Measurements from ENCODE around the gene BCL7C.
"Not testable (repeated sequence)": the region's sequence is repeated elsewhere in the genome, so short reads cannot be mapped to it uniquely, and the experiment has no call there.

BCL7C gene

DNA sequence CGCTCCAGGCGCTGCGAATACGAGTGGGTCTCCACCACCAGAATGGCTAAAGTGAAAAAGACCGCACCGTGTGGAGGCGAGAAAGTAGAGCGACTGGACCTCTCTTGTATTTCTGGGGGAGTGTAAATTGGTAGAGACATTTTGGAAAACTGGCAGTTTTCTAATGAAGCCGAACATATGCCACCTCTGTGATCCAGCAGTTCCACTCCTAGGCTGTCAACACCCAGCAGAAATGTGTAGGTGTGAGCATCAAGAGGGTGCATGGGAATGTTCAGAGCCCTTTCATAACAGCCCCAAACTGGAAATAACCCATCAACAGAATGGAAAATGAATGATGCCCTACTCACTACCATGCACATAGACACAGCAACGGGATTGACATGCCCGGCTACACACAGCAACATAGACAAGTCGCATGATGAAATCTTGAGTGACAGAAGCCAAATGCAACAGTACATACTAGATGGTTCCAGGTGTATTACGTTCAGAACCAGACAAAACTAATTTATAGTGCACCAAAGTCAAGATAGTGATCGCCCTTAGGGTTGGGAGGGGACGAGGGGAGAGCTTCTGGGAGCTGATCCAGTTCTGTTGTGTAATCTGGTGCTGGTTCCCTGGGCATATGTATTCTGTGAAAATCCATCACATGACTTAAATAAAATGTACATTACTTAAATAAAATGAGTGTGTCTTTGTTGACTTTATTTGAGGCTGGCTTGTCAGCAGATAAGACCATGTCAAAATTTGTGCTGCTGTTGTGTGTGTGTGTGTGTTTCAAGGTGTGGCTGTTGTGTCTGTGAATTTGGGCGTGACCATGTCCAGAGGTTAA is 877 bp upstream of the BCL7C start:
- DNase-seq, result no peak

DNA sequence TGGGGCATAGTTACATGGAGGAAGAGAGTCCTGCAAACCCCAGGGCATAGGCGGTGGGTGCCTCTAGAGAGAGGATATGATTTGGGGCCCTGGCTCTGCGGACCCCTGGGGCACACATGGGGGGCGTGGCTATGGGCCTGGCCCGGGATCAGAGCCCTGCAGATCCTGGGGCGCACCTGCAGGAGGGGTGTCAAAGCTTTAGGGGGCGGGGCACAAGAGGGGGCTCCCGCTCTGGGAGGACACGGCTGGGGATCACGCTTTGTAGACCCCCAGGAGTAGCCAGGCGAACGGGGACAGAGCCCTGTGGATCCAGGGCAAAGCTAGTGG is 497 bp downstream of the BCL7C start:
- no peak for DNase-seq

DNA sequence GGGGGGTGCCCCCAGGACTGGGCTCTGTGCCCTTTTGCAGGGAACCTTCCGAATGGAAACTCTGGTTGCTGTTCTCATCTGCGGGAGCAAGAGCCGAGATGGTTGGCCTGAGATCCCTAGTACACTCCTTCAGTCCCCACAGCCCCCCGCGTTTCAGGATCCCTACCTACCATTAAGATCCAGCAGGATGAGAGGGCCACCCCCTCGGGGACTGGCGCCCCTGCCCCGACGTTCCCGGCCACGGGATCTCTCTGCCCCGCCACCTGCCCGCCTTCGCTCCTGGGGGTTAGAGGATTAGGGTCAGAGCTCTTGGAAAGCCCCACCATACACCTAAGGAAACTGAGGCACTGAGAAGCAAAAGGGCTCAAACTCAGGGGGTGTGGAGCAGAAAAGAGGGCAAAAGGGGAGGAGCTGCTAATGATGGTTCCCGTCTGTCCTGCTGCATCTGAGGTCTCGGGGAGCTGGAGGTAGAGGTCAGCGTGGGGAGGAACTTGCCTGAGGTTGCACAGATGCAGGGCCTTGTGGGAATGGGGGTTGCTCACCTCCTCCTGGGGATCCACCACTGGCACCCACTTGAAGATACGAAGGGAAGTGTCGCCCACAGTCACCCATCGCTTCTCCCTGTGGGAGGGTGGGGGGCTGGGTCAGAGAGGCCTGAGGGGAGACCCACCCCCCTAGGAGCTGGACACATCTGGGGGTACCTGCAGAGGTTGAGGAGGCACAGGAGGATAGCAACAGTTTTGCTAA is 1.0 kb downstream of the BCL7C start:
- no peak for DNase-seq

DNA sequence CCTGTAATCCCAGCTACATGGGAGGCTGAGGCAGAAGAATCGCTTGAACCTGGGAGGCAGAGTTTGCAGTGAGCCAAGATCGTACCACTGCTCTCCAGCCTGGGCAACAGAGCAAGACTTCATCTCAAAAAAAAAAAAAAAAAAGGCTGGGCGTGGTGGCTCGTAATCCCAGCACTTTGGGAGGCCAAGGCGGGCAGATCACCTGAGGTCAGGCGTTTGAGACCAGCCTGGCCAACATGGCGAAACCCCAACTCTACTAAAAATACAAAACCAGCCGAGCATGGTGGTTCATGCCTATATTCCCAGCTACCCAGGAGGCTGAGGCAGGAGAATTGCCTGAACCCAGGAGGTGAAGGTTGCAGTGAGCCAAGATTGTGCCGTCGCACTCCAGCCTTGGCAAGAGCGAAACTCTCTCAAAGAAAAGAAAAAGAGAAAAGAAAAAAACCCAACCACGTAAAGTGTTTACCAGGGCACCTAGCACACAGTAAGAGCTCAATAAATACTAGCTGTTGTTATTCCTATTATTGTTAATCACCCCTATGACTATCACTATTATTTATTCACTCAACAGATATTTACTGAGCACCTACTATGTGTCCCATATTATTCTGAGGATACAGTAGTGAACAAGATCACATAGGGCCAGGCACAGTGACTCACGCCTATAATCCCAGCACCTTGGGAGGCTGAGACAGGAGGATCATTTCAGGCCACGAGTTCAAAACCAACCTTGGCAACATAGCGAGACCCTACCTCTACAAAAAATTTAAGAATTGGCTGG is 2.6 kb downstream of the BCL7C start:
- DNase-seq, result not testable (repeated sequence)

DNA sequence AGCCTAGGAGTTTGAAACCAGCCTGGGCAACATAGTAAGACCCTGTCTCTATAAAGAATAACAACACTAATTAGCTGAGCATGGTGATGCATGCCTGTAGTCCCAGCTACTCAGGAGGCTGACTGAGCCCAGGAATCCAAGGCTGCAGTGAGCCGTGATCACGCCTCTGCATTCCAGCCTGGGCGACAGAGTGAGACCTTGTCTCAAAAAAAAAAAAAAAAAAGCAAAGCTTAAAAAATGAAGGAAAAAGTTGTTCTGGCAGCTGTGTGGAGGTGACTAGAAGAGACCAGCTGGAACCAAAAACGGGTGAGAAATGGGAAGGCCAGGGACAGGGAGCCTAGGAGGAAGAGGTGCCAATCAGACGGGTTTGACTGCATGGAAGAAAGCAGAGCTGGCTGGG is 4.2 kb downstream of the BCL7C start:
- no peak for DNase-seq

DNA sequence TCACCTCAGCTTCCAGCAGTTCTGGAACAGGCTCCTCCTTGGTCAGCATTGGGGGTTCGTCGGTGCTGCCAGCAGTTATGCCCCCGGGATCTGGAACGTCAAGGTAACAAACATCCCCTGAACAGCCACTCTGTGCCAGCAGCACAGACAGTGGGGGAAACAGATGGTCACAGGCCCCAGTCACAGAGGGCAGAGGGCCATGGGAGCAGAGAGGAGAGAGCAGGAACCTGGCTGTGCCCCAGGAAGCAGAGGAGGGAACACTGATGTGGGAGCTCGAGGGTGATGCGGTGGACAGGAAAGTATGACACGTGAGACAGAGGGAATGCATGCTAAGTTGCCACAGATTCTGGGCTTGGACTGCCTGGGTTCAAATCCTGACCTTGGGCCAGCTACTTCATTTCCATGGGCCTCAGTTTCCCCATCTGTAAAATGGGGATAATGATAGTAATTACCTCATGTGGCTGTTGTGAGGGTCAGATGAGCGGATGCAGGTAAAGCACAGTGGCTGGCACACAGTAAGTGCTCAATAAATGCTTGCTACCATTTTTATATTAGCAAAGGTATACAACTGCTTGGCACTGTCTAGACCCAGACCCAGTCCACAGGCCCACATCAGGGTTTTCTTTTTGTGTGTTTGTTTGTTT is 4.9 kb downstream of the BCL7C start:
- DNase-seq, result no peak

DNA sequence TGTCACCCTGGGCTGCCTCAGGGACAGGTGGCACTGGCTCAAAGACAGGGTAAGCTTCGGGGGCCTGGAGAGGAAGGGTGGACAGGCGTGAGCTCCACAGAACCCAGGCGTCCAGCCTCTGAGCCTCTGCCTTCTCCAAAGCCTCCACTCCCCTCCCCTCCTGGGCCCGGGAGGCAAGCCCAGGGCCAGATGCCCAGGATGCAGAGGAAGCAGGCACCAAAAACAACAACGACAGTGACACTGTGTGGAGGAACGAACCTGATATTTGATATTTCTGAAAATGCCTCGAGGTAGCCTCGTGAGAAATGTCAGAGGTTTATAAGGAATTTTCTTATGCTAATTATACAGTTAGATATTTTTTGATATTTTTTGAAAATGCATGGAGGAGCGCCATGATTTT is 6.0 kb downstream of the BCL7C start:
- no peak for DNase-seq

DNA sequence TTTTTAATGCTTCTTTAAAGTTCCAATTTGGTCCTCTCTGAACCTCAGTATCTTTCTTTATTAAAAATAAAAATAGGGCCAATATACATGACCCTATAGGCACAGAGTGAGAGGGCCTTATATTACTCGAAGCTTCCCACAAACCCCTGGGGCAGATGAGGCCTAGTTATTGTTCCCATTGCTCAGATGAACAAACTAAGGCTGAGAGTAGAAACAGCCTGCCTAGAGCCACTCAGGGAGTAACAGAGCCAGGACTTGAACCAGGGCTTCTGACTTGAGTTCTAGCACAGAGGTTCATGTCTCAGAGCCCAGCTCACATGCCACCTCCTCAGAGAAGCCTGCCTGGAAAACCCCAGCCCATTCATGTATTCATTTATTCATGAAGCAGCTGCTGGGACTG is 7.7 kb downstream of the BCL7C start:
- DNase-seq, result no peak

DNA sequence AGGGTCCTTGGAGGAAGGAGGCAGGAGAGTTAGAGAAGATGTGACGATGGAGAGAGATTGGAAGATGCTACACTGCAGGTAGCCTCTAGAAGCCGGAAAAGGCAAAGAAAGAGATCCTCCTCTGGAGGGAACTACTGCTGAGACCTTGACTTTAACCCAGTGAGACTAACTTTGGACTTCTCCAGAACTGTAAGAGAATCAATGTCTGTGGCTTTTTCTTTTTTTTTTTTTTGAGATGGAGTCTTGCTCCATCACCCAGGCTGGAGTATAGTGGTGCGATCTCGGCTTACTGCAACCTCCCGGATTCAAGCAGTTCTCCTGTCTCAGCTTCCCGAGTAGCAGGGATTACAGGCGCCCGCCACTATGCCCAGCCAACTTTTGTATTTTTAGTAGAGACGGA is 8.7 kb downstream of the BCL7C start:
- no peak for DNase-seq

DNA sequence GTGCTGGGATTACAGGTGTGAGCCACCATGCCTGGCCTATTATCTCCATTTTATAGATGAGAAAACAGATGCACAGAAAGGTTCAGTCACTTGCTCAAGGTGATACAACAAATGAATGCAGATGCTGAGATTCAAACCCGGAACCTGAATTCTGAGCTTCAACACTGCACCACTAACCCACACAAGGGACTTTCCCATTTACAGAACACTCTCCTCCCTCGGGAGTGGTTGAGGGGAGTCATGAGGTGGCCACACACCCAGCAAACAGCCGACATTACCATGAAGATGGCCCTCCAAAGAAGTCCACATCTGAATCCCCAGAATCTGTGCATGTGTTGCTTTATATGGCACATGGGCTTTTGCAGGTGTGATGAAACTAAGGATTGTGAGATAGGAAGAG is 9.1 kb downstream of the BCL7C start:
- DNase-seq, result no peak

DNA sequence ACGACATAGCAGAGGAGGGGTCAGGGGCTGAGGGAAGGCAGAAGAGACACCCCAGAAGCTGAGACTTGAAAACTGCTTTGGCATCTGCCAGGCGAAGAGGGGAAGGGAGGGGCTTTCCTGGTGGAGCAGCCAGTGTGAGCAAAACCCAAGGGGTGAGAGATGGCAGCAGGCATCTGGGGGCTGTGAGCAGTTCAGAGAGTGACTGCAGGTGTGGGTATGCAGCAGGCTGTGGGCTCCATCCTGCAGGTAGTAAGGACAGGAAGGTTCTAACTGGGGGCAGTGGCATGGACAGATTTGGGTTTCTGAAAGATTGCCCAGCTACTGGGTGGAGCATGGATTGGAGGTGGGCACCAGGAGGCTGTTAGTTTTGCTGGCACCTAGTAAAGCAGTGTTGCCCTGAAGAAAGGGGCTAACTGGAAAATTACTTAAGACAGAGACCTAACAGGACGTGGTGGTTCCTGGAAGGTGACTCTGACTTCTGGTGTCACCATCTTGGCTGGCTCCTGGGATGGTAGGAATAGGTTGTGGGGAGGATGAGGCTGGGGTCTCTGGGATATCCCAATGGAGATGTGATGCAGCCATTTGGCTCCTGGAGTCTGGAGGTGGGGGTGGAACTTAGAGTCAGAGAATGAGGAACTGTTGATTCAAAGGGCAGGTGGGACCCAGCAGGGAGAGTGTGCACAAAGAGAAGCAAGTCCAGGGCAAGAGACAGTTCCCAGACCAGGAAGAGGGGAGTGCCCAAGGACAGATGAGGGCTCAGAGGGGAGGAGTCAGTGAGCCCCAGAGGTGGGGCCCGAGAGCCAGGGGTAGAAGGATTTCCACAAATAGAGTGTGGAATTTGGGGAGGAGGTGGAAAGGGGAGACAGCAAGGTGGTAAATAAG is 11.2 kb downstream of the BCL7C start:
- DNase-seq, result no peak

DNA sequence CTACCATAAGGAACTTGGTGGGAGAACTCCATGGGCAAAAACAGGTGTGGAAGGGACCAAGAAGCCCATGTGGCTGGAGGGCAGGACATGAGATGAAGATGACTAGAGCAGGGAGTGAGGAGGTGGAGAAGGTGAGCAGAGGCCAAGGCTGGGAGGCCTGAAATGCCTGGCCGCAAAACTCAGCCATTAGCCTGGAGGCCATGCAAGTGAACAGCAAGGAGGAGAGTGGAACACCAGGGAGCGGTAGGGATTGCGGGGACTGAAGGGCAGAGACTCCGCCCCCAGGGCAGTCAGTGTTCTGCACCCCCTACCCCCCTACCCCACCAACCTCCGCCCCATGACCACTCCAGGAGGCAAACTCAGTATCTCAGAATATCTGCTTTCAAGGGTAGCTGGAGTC is 17.0 kb downstream of the BCL7C start:
- no peak for DNase-seq

DNA sequence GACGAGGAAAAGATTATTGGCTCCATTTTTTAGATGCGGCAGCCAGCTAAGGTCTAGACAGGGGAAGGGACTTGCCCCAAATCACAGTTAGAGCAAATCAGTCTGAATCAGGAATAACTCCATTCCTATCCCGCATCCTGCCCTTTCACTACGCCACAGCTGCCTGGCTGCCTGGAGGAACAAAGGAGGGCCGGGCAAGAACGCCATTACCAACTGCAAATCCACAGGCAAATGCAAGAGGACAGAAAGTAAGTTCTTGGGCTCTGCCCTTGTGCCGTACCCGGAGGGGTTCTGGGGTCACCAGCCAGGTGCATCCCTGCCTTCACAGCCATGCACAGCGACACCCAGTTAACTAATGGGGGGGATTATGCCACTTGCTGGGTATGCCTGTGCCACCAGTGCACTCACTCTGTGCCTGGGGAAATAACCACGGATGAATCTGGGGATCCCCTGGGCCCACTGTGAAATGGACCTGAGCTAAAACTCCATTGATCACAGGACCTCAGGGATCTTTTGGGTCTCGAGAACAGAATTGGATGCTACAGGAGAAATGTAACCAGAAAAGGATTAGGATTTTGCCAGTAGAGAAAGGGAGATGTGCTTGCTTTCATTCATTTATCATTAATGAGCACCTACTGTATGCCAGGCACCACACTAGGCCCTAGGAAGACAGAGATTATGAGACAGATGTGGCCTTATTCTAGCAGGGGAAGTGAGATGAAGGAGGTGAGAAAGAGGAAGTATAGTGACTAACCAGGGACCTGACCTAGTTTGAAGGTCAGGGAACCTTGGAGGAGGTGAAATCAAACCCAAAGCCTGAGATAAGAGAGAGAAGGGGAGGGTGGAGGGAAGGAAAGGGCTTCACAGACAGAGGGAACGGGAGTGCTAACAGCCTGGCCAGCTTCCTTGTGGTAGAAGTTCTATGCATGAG is 17.7 kb downstream of the BCL7C start:
- DNase-seq, result peak; percentile 48

DNA sequence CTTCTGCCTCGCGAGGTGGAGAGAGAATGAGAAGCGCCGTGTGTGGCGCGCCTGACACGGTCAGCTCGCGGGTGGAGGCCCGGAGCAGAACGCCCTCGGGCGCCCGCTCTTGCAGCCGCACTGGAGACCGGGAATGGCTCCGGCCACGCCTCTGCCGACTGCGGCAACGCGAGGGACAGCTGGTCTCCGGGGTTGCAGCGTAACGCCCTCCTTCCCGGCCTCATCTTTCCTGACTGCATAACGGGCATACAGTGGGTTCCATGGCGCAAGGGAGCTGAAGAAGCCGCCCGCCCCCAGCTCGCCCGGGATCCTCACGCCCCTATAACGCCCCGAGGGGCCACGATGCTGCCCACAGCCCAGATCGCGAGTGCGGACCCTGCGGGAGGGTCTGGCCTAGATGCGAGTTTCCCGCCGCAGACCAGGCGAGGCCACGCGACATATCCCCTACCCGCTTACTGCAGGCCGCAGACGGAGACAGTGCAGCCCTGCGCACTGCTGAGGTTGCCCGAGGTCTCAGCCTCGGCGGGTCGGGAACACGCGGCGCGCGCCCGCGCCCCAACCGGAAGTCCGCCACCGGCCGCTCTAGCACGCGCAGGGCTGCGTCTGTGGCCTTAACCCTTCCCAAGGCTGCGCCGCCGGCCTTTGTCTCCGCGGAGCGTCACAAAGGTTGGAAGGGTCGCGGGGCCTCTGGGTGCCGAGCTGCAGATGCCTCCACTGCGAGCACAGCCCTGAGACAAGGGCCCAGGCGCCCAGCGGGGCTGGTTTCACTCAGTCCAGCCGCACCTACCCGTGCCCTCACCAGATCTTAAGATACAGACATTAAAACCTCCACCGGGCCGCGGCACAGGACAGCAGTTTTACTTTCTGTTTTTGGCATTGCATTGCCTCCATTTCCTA is 18.8 kb downstream of the BCL7C start:
- peak; percentile 75 for DNase-seq

DNA sequence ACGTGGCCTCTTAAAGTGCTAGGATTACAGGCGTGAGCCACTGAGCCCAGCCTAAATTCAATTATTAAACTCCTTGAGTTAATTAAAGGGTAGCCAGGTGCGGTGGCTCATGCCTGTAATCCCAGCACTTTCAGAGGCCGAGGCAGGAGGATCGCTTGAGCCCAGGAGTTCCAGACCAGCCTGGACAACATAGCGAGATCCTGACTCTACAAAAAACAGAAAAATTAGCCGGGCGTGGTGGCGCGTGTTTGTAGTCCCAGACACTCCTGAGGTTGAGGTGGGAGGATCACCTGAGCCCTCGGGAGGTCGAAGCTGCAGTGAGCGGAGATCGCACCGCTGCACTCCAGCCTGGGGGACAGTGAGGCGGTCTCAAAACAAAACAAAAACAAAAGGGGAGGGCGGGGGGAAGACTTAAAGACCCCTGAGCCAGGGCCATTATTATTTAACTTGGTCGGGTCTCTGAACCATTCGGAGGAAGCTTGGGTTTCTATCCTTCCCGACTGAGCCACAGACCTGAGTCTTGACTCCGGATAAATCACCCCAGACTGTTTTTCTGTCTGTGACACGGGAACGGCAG is 19.5 kb downstream of the BCL7C start:
- DNase-seq, result no peak

DNA sequence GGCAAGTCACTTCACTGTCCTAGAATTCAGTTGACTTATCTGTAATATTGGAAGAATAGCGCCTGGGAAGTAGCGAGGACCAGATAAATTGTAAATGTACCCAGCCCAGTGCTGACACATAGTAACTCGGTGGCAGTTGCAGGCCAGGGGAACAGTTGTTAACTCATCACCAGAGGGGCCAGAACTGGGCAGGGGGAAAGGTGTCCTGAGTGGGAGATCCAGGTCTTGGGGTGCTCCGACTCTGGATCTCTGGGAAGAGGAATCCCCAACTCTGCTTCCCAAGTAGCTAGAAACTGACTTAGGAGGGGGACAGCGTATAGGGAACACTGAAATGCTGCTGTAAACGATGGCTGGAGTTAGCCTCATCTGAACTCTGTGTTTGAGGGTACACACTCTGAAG is 23.0 kb downstream of the BCL7C start:
- DNase-seq, result no peak

DNA sequence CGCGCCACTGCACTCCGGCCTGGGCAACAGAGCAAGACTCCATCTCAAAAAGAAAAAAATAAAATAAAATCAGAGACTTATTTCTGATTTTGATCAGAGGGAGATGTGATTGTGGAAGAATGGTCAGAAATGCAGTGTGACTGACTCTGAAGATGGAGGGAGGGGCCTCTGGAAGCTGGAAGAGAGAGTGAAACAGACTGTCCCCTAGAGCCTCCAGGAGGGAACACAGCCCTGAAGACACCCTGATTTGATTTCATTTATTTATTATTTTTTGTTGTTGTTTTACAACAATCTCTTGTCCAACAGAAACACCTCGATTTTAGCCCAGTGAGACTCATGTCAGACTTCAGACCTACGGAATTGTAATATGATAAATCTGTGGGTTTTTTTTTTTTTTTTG is 26.1 kb downstream of the BCL7C start:
- DNase-seq, result no peak

DNA sequence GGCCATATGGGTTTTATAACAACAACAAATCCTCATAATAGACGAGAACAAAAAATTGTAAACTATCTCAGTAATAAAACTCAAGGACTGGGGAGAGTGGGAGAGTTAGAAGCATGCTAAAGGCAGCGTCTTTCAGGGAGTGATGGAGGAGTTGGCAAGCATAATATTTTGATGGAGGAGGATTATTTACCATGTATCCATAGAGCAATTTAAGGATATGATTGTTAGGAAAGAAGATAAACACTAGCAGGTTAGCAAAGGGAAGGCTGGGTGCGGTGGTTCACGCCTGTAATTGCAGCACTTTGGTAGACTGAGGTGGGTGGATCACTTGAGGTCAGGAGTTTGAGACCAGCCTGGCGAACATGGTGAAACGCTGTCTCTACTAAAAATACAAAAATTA is 27.8 kb downstream of the BCL7C start:
- DNase-seq, result no peak

DNA sequence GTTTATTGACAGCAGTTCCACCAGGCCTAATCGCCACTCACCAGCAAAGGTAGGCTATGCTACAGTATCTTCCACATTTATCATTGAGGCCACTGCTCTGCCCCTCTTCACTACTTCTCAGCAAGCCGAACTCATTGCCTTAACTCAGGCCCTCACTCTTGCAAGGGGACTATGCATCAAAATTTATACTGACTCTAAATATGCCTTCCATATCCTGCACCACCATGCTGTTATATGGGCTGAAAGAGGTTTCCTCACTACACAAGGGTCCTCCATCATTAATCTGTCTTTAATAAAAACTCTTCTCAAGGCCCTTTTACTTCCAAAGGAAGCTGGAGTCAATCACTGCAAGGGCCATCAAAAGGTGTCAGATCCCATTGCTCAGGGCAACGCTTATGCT is 30.7 kb downstream of the BCL7C start:
- not testable (repeated sequence) for DNase-seq

DNA sequence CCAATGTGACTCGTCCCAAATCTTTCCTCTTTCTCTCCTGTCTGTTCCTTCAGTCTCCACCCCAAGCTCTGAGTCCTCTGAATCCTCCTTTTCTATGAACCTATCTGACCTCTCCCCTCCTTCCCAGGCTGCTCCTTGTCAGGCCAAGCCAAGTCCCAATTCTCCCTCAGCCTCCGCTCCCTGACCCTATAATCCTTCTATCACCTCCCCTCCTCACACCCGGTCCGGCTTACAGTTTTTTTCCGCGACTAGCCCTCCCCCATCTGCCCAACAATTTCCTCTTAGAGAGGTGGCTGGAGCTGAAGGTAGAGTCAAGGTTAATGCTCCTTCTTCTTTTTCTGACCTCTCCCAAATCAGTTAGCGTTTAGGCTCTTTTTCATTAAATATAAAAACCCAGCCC is 33.1 kb downstream of the BCL7C start:
- DNase-seq, result not testable (repeated sequence)

Measured in NCI-H526 treated with DMSO at 0.1 percent for 48 hours (cell line).